GM18502 (cell line): Measurements from ENCODE around the gene DPF1.
"Not testable (repeated sequence)": the region's sequence is repeated elsewhere in the genome, so short reads cannot be mapped to it uniquely, and the experiment has no call there.

Experiments
- ATAC-seq: cut with Tn5 transposase; IDR thresholded peaks from one replicate; pipeline ENCODE4 v1.9.1; 2021; ENCODE audit warnings: mild to moderate bottlenecking; ENCODE audit not compliant: unreplicated experiment, poor library complexity

DPF1 gene

GRCh38 chr19:38250821-38251563 is 27.0 kb upstream of the DPF1 start:
- ATAC-seq = no peak

- no peak for ATAC-seq
Observed at GRCh38 chr19:38250428-38250820, 26.4 kb upstream of the DPF1 start.

GRCh38 chr19:38248421-38248820 is 24.4 kb upstream of the DPF1 start:
- ATAC-seq = no peak

- ATAC-seq = no peak
Observed at GRCh38 chr19:38247734-38248268, 23.8 kb upstream of the DPF1 start.

- no peak for ATAC-seq
Observed at GRCh38 chr19:38247126-38247525, 23.1 kb upstream of the DPF1 start.

- ATAC-seq = no peak
Observed at GRCh38 chr19:38245826-38246498, 21.9 kb upstream of the DPF1 start.

GRCh38 chr19:38243279-38243673 is 19.3 kb upstream of the DPF1 start:
- ATAC-seq = no peak

GRCh38 chr19:38239816-38240215 is 15.8 kb upstream of the DPF1 start:
- no peak for ATAC-seq

GRCh38 chr19:38234615-38235014 is 10.6 kb upstream of the DPF1 start:
- ATAC-seq = no peak

GRCh38 chr19:38233740-38234251 is 9.8 kb upstream of the DPF1 start:
- no peak for ATAC-seq

- no peak for ATAC-seq
Observed at GRCh38 chr19:38231918-38232317, 7.9 kb upstream of the DPF1 start.

GRCh38 chr19:38230506-38231133 is 6.6 kb upstream of the DPF1 start:
- not testable (repeated sequence) for ATAC-seq

- ATAC-seq = peak; percentile 81
Observed at GRCh38 chr19:38229585-38230073, 5.6 kb upstream of the DPF1 start.

GRCh38 chr19:38228491-38229439 is 4.7 kb upstream of the DPF1 start:
- ATAC-seq = no peak

- no peak for ATAC-seq
Observed at GRCh38 chr19:38228005-38228377, 4.0 kb upstream of the DPF1 start.

- ATAC-seq = no peak
Observed at GRCh38 chr19:38227287-38228004, 3.4 kb upstream of the DPF1 start.

- not testable (repeated sequence) for ATAC-seq
Observed at GRCh38 chr19:38224863-38225218, 819 bp upstream of the DPF1 start.

GRCh38 chr19:38223617-38224013 is 407 bp downstream of the DPF1 start:
- no peak for ATAC-seq

GRCh38 chr19:38223119-38223523 is 901 bp downstream of the DPF1 start:
- no peak for ATAC-seq
